GM12878 (cell line): ENCODE data around the gene XPOT. TPM values are rescaled to one million over a fixed set of nuclear protein-coding genes. Genes with fewer than 3 reads are reported as not detected.

Source experiments
- ATAC-seq: fragments of 200-7000 bp; cut with Tn5 transposase; 3 replicates; pipeline ENCODE4 v1.9.1; 2020; ENCODE audit warnings: mild to moderate bottlenecking, moderate library complexity
- BruUV-seq: library from RNA; stranded (reverse); fragments of 400-500 nt; replicated peaks from 2 replicates; lab custom pipeline; 2021; lab: Mats Ljungman, UMichigan
- CTCF ChIA-PET: fragments of 300-600 bp; sonication (Branson Sonifier 250); formaldehyde crosslinking; extraction: SDS; loops from one replicate; lab custom pipeline; 2021; ENCODE audit warnings: inconsistent platforms; lab: Yijun Ruan, JAX
- POLR2A ChIA-PET: fragments of 350-600 bp; formaldehyde crosslinking; extraction: SDS; loops from one replicate; lab custom pipeline; 2021; ENCODE audit warnings: inconsistent platforms; lab: Charles Lee
- RAD21 ChIA-PET: fragments of 300-600 bp; sonication (Branson Sonifier 250); formaldehyde crosslinking; loops from one replicate; lab custom pipeline; 2023; ENCODE audit warnings: antibody characterized with exemption; ENCODE audit not compliant: unreplicated experiment; lab: Charles Lee
- SMC1A ChIA-PET: fragments of 300-600 bp; sonication (Branson Sonifier 250); formaldehyde crosslinking; loops from one replicate; lab custom pipeline; 2023; ENCODE audit not compliant: unreplicated experiment, uncharacterized antibody; lab: Charles Lee
- DNase-seq: peaks from one replicate; pipeline ENCODE4 v3.0.0-alpha.2; 2011; ENCODE audit warnings: low read depth, low spot score
- FAIRE-seq: peaks from 3 replicates; lab custom pipeline; 2011; peaks lifted over from hg19 to GRCh38; lab: Jason Lieb, UNC
- H2AFZ ChIP-seq: 2 replicates; pipeline ENCODE4 v1.6.0; 2011; ENCODE audit warnings: low read depth, low read length, control low read depth; ENCODE audit not compliant: control insufficient read depth
- H3K27ac ChIP-seq: 2 replicates; pipeline ENCODE4 v1.5.1; 2011; ENCODE audit warnings: control low read depth; ENCODE audit not compliant: control insufficient read depth, insufficient read depth
- H3K27me3 ChIP-seq, 2 experiments: replicated peaks in 1 of 2; 2 replicates each; pipeline versions ENCODE4 v1.6.0 to v1.6.1; 2011; ENCODE audit warnings: low read length in 1 of 2; ENCODE audit not compliant: control insufficient read depth in 2 of 2, insufficient read depth in 2 of 2
- H3K36me3 ChIP-seq, 2 experiments: 2 replicates each; pipeline ENCODE4 v1.5.1; 2011; ENCODE audit warnings: low read length in 1 of 2; ENCODE audit not compliant: control insufficient read depth in 2 of 2, insufficient read depth in 2 of 2
- H3K4me1 ChIP-seq: 2 replicates; pipeline ENCODE4 v1.6.1; 2011; ENCODE audit warnings: mild to moderate bottlenecking, low read length, moderate library complexity, mixed read lengths; ENCODE audit not compliant: control insufficient read depth, insufficient read depth
- H3K4me2 ChIP-seq: 2 replicates; pipeline ENCODE4 v1.6.0; 2011; ENCODE audit warnings: control low read depth; ENCODE audit not compliant: control insufficient read depth, insufficient read depth
- H3K4me3 ChIP-seq: fragments of 200-600 bp; sonication (generic); 2 replicates; pipeline ENCODE4 v1.5.1; 2016
- H3K79me2 ChIP-seq: 2 replicates; pipeline ENCODE4 v1.6.0; 2011; ENCODE audit warnings: low read length; ENCODE audit not compliant: control insufficient read depth, insufficient read depth
- H3K9ac ChIP-seq: 2 replicates; pipeline ENCODE4 v1.8.0; 2011; ENCODE audit warnings: low read length, control low read depth, mixed read lengths; ENCODE audit not compliant: control insufficient read depth, insufficient read depth
- H3K9me3 ChIP-seq: replicated peaks from 3 replicates; pipeline ENCODE4 v1.5.1; 2011; ENCODE audit warnings: mild to moderate bottlenecking, low read length; ENCODE audit not compliant: control insufficient read depth, insufficient read depth
- H4K20me1 ChIP-seq: 2 replicates; pipeline ENCODE4 v1.6.0; 2011; ENCODE audit not compliant: control insufficient read depth, insufficient read depth
- BACH1 ChIP-seq: fragments of 450-650 bp; IDR thresholded peaks from 2 replicates; pipeline ENCODE4 v1.6.1; 2017; ENCODE audit warnings: mild to moderate bottlenecking, borderline replicate concordance
- EP300 ChIP-seq, 2 experiments: fragments of 150-350 bp in 1 of 2; IDR thresholded peaks; 2 replicates each; pipeline ENCODE4 v1.6.1; 2011 to 2012; ENCODE audit warnings: low read depth in 2 of 2, low read length in 2 of 2, borderline replicate concordance in 1 of 2, improper control_type of control experiment in 1 of 2, inconsistent platforms in 1 of 2; ENCODE audit not compliant: control insufficient read depth in 1 of 2
- KLF5 ChIP-seq: fragments of 450-650 bp; IDR thresholded peaks from 2 replicates; pipeline ENCODE4 v1.6.1; 2014; ENCODE audit warnings: mild to moderate bottlenecking; ENCODE audit not compliant: partially characterized antibody
- MYC ChIP-seq: IDR thresholded peaks from 2 replicates; pipeline ENCODE4 v1.6.1; 2011; ENCODE audit warnings: mild to moderate bottlenecking, low read length, moderate library complexity, inconsistent platforms; ENCODE audit not compliant: insufficient read depth, insufficient replicate concordance, insufficient read length, severe bottlenecking
- POLR2A ChIP-seq: IDR thresholded peaks from 2 replicates; pipeline ENCODE4 v1.6.1; 2011; ENCODE audit warnings: low read depth, mild to moderate bottlenecking, low read length
- PRDM15 ChIP-seq: fragments of 450-650 bp; formaldehyde crosslinking; IDR thresholded peaks from 2 replicates; pipeline ENCODE4 v1.4.0; 2020; ENCODE audit warnings: mild to moderate bottlenecking, moderate library complexity
- SRF ChIP-seq, 2 experiments: IDR thresholded peaks; 2 replicates each; pipeline ENCODE4 v1.6.1; 2011; ENCODE audit warnings: low read depth in 2 of 2, low read length in 2 of 2, mild to moderate bottlenecking in 1 of 2, moderate library complexity in 1 of 2
- ZBED1 ChIP-seq: IDR thresholded peaks from 2 replicates; pipeline ENCODE4 v1.6.1; 2016; ENCODE audit warnings: borderline replicate concordance
- ZNF687 ChIP-seq: fragments of 450-650 bp; IDR thresholded peaks from 2 replicates; pipeline ENCODE4 v1.6.1; 2017; ENCODE audit warnings: mild to moderate bottlenecking, moderate library complexity
- WGBS: methylation state at CpG from one replicate; pipeline ENCODE4 v1.1.6; 2016; ENCODE audit warnings: low lambda C conversion rate; ENCODE audit not compliant: insufficient replicate concordance, insufficient coverage; ENCODE audit errors: missing lambda C conversion rate; 5-methylcytosine and 5-hydroxymethylcytosine counted together
- in situ Hi-C: fragments of 300-500 bp; cut with MboI; formaldehyde crosslinking; loops from 9 replicates; pipeline ENCODE4 v1.14.3; 2018; ENCODE audit warnings: mixed read lengths
- intact Hi-C: fragments of 100-400 bp; cut with micrococcal nuclease; formaldehyde crosslinking; loops from one replicate; pipeline ENCODE4 v1.14.2; 2022; ENCODE audit not compliant: unreplicated experiment
- polyA plus RNA-seq, 11 experiments: library from polyadenylated mRNA; depleted of rRNA in 4 of 11; unstranded in 6 of 11; stranded (reverse) in 5 of 11; fragments of >200 nt; fragmentation: Nextera tagmentation in 4 of 11; fragmentation: Illumina TruSeq in 1 of 11; extraction: Ambion mirVana in 4 of 11; extraction: Trizol in 1 of 11; gene quantifications; 1 replicate in 1 of 11; 2 replicates in 10 of 11; pipeline versions ENCODE4 v1.2.1 to v1.2.3, GENCODE V29; 2011 to 2016; ENCODE audit warnings: inconsistent platforms in 2 of 11, missing spikeins in 2 of 11, low read depth in 1 of 11
- total RNA-seq, 4 experiments: library from RNA; depleted of rRNA in 3 of 4; stranded (reverse); fragments of >200 nt in 3 of 4; fragmentation: Illumina TruSeq in 1 of 4; extraction: Trizol in 1 of 4; gene quantifications; 2 replicates each; pipeline versions ENCODE4 v1.2.1 to v1.2.3, GENCODE V29; 2013 to 2021

The XPOT gene
- total and polyA plus RNA-seq, 10 of the 15 experiments (the other 5 are each of a cell fraction or from before 2014, with no cell fraction given) = 11.9 to 66.3 (median 54.7) TPM

DNA sequence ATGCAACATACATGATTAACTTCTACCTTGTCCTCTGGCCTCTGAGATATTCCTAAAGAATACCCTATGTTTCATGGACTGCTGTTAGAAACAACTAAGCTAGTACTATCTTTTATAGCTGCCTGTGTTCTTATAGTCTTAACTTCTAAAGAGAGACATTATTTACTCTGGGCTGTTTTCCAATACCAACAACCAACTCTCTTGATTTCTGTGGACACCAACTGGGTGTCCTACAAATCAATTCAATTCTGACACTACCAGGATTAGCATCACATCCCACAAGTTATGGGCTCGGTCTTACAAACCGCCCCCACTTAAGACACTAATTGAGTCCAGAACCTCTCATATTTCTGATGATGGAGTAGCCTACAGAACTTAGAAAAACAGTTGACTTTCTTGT lies 8.3 kb downstream of the XPOT start (continued):
- TF ChIP-seq PRDM15 (no peak), POLR2A (no peak)
- TF ChIP-seq, all 136 proteins: peak for 0

- intact Hi-C loops = no loop called here
- ATAC-seq = no peak
- no peak for TF ChIP-seq SRF (IDR thresholded peaks at IDR 0.05; ENCODE audit: low read depth in 2 of 2, low read length in 2 of 2)
- TF ChIP-seq EP300 (IDR thresholded peaks at IDR 0.05; ENCODE audit: borderline replicate concordance in 1 of 2, control insufficient read depth in 1 of 2, low read depth in 2 of 2, low read length in 2 of 2) = no peak
- TF ChIP-seq MYC = no peak
- no peak for TF ChIP-seq ZBED1
- TF ChIP-seq KLF5 = no peak
- TF ChIP-seq BACH1 = no peak
- TF ChIP-seq ZNF687 = no peak
- Histone ChIP-seq H3K27ac (no peak overlapping the region), H3K9me3 (no peaks in the 10 kb centered on the region), H4K20me1 (no peaks in the 10 kb centered on the region), H3K36me3 (peaks cover 3 to 14% of the 10 kb centered on the region in 2 experiments; a peak in 3 of 4 replicates), H3K4me1 (no peaks in the 10 kb centered on the region), H3K79me2 (no peaks in the 10 kb centered on the region; the same call in 1 of the 2 replicates), H3K4me2 (no peak overlapping the region), H2AFZ (no peak overlapping the region), H3K4me3 (no peak overlapping the region), H3K27me3 (no peaks in the 10 kb centered on the region), H3K9ac (no peak overlapping the region)
- no peak for DNase-seq
- CTCF ChIA-PET = no interaction called here
- POLR2A ChIA-PET = no interaction called here
- in situ Hi-C loops = no loop called here
- SMC1A ChIA-PET = no interaction called here
- no TSS peak for BruUV-seq
- RAD21 ChIA-PET = no interaction called here
- 98% methylated on average over 2 of the region's 2 CpGs for WGBS
- FAIRE-seq = no peak
Observed at GRCh38 chr12:64413884-64414283, 9.7 kb downstream of the XPOT start.
